OCI-LY3 (cell line): ENCODE results near the gene NAA25.

Experiments used
- CTCF ChIP-seq: fragments of 200-600, 300-600 bp; sonication (generic); IDR thresholded peaks from 2 replicates; pipeline ENCODE4 v1.5.1; 2014; ENCODE audit warnings: antibody characterized with exemption, low read length, low read depth
- EZH2phosphoT487 ChIP-seq: fragments of 200-600 bp; shearing (Covaris generic); IDR thresholded peaks from 2 replicates; pipeline ENCODE4 v1.6.1; 2018; ENCODE audit warnings: antibody characterized with exemption, mixed run types, low read depth

GRCh38 chr12:112112409-112113133 lies 4.0 kb upstream of the NAA25 start:
- TF ChIP-seq CTCF: no peak
- no peak for TF ChIP-seq EZH2phosphoT487
